ENCODE results near the gene ZNF513.
"Not testable (repeated sequence)": the region's sequence is repeated elsewhere in the genome, so short reads cannot be mapped to it uniquely, and the experiment has no call there.

ZNF513 gene

GRCh38 chr2:27354597-27354927, 26.0 kb downstream of the ZNF513 start:
- DNase-seq, result no peak

DNA sequence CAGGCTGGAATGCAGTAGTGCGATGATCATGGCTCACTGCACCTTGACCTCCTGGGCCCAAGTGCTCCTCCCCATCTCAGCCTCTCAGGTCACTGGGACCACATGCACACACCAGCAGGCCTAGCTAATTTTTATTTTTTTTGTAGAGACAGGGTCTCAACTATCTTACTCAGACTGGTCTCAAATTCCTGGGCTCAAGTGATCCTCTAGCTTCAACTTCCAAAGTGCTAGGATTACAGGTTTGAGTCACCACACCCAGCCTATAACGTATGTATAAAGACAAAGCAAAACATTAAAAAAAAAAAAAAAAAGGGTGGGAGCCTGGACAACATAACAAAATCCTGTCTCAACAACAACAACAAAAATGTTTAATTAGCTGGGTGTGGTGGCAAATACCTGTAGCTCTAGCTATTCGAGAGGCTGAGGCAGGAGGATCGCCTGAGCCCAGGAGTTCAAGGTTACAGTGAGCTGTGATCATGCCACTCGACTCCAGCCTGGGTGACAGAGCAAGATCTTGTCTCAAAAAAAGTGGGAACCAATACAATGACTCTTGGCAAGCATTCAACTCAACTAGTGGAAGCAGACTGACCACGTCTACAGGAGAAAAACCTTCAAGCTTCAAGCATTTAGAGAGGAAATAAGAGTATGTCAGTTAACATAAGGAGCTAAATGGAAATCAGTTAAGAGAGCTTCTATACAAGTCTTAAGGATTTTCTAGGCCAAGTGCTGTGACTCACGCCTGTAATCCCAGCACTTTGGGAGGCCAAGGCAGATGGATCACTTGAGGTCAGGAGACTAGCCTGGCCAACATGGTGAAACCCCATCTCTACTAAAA, 26.6 kb downstream of the ZNF513 start:
- no peak for DNase-seq

DNA sequence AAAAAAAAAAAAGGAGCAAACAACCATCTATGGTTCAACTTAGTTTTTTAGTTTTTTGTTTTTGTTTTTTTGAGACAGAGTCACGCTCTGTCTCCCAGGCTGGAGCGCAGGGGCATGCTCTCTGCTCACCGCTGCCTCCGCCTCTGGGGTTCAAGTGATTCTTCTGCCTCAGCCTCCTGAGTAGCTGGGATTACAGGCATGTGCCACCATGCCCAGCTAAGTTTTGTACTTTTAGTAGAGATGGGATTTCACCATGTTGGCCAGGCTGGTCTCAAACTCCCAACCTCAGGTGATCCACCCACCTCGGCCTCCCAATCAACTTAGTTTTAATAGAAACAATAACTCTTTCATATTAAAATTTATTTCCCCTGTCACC, 27.2 kb downstream of the ZNF513 start:
- DNase-seq, result not testable (repeated sequence)

- no peak for DNase-seq
Observed at GRCh38 chr2:27351802-27352598, 28.5 kb downstream of the ZNF513 start.

DNA sequence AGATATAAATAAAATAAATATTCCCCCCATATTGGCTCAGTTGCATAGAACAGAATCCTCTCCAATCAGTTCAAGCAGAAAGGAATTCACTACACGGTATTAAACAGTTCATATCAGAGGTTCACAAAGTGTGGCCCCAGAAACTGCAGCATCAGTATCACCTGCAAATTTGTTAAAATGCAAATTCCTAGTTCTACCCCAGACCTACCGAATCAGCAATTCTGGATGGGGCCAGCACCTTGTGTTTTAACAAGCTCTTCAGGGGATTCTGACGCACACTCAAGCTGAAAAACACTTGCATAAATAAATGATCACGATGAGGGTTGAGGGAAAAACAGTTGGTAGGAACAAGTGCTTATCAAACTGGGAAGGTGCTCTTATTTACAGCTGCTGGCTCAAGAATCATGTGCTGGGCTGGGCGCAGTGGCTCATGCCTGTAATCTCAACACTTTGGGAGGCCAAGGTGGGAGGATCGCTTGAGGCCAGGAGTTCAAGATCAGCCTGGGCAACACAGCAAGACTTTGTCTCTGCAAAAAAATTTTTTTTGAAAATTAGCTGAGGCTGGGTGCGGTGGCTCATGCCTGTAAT, 30.3 kb downstream of the ZNF513 start:
- no peak for DNase-seq

GRCh38 chr2:27347641-27348040, 32.9 kb downstream of the ZNF513 start:
- no peak for DNase-seq

GRCh38 chr2:27336173-27336572, 44.4 kb downstream of the ZNF513 start:
- no peak for DNase-seq

DNA sequence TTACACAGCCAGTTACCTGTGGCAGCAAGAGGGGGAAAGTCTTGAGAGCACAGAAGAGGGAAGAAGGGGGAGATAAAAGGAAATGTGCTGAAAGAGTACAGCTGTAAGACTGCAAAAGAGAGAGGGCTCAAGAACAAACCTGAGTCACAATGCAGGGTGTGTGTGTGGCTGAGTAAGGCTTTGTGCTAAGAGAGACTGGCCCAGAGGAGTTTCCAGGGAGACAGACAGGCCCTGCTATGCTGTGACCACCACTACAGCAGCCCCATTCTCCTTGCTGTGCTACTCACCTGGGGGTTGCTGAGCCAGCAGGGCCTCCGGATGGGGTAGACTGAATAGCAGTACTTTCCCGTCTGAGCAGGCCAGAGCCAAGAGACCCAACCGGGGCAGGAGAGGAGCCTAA, 45.2 kb downstream of the ZNF513 start:
- no peak for DNase-seq
